ENCODE data around the gene STAM.

DNA sequence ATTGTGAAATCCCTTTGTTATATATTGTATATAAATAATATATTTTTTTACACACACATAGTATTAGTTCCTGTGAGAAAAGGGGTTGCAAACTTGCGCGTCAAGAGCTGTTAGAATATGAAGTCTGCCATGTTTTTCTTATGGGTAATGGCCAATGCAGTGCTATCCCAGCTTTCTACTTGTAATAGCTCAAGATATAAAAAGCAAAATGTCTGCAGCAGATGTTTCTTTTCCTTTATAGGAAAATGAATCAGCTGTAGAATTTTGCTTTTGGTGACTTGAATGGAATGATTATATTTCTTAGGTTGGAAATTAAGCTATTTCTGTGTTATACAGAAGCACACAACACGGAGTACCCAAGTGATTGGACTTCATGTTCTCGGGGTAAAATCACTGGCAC, 54.7 kb downstream of the STAM start:
- TF ChIP-seq, protein P1, sequence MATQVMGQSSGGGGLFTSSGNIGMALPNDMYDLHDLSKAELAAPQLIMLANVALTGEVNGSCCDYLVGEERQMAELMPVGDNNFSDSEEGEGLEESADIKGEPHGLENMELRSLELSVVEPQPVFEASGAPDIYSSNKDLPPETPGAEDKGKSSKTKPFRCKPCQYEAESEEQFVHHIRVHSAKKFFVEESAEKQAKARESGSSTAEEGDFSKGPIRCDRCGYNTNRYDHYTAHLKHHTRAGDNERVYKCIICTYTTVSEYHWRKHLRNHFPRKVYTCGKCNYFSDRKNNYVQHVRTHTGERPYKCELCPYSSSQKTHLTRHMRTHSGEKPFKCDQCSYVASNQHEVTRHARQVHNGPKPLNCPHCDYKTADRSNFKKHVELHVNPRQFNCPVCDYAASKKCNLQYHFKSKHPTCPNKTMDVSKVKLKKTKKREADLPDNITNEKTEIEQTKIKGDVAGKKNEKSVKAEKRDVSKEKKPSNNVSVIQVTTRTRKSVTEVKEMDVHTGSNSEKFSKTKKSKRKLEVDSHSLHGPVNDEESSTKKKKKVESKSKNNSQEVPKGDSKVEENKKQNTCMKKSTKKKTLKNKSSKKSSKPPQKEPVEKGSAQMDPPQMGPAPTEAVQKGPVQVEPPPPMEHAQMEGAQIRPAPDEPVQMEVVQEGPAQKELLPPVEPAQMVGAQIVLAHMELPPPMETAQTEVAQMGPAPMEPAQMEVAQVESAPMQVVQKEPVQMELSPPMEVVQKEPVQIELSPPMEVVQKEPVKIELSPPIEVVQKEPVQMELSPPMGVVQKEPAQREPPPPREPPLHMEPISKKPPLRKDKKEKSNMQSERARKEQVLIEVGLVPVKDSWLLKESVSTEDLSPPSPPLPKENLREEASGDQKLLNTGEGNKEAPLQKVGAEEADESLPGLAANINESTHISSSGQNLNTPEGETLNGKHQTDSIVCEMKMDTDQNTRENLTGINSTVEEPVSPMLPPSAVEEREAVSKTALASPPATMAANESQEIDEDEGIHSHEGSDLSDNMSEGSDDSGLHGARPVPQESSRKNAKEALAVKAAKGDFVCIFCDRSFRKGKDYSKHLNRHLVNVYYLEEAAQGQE (tag by site-specific recombination; IDR thresholded peaks at IDR 0.05), result no peak
- TF ChIP-seq ZNF324 (tag by site-specific recombination; IDR thresholded peaks at IDR 0.05) (no peak), ZNF274 (IDR thresholded peaks at IDR 0.05; ENCODE audit: low read length) (no peak), ZNF274 (tag by site-specific recombination; IDR thresholded peaks at IDR 0.05; ENCODE audit: borderline replicate concordance) (no peak), TRIM28 (IDR thresholded peaks at IDR 0.05; ENCODE audit: borderline replicate concordance, low read length) (no peak), ZNF501 (tag by site-specific recombination; IDR thresholded peaks at IDR 0.05) (no peak), ZNF677 (tag by site-specific recombination; IDR thresholded peaks at IDR 0.05) (no peak), MZF1 (tag by site-specific recombination; IDR thresholded peaks at IDR 0.05; ENCODE audit: borderline replicate concordance) (no peak), KLF9 (tag by site-specific recombination; IDR thresholded peaks at IDR 0.05; ENCODE audit: low read depth) (no peak), ZNF549 (tag by site-specific recombination; IDR thresholded peaks at IDR 0.05) (no peak), ZNF121 (tag by site-specific recombination; IDR thresholded peaks at IDR 0.05) (no peak)
- TF ChIP-seq, protein P2, sequence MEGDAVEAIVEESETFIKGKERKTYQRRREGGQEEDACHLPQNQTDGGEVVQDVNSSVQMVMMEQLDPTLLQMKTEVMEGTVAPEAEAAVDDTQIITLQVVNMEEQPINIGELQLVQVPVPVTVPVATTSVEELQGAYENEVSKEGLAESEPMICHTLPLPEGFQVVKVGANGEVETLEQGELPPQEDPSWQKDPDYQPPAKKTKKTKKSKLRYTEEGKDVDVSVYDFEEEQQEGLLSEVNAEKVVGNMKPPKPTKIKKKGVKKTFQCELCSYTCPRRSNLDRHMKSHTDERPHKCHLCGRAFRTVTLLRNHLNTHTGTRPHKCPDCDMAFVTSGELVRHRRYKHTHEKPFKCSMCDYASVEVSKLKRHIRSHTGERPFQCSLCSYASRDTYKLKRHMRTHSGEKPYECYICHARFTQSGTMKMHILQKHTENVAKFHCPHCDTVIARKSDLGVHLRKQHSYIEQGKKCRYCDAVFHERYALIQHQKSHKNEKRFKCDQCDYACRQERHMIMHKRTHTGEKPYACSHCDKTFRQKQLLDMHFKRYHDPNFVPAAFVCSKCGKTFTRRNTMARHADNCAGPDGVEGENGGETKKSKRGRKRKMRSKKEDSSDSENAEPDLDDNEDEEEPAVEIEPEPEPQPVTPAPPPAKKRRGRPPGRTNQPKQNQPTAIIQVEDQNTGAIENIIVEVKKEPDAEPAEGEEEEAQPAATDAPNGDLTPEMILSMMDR (tag by site-specific recombination; IDR thresholded peaks at IDR 0.05), result no peak
- TF ChIP-seq, protein P3, sequence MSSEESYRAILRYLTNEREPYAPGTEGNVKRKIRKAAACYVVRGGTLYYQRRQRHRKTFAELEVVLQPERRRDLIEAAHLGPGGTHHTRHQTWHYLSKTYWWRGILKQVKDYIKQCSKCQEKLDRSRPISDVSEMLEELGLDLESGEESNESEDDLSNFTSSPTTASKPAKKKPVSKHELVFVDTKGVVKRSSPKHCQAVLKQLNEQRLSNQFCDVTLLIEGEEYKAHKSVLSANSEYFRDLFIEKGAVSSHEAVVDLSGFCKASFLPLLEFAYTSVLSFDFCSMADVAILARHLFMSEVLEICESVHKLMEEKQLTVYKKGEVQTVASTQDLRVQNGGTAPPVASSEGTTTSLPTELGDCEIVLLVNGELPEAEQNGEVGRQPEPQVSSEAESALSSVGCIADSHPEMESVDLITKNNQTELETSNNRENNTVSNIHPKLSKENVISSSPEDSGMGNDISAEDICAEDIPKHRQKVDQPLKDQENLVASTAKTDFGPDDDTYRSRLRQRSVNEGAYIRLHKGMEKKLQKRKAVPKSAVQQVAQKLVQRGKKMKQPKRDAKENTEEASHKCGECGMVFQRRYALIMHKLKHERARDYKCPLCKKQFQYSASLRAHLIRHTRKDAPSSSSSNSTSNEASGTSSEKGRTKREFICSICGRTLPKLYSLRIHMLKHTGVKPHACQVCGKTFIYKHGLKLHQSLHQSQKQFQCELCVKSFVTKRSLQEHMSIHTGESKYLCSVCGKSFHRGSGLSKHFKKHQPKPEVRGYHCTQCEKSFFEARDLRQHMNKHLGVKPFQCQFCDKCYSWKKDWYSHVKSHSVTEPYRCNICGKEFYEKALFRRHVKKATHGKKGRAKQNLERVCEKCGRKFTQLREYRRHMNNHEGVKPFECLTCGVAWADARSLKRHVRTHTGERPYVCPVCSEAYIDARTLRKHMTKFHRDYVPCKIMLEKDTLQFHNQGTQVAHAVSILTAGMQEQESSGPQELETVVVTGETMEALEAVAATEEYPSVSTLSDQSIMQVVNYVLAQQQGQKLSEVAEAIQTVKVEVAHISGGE (tag by site-specific recombination; conservative IDR thresholded peaks at IDR 0.05; ENCODE audit: low read depth), result no peak
